ENCODE results near the gene CD300H. TPM values are rescaled to one million over a fixed set of nuclear protein-coding genes. Genes with fewer than 3 reads are reported as not detected.
A peak's percentile ranks its signal among the peaks of the same experiment; 100 is the strongest.

CD300H gene
- total RNA-seq, 1 experiment from 2014 or later: not detected

DNA sequence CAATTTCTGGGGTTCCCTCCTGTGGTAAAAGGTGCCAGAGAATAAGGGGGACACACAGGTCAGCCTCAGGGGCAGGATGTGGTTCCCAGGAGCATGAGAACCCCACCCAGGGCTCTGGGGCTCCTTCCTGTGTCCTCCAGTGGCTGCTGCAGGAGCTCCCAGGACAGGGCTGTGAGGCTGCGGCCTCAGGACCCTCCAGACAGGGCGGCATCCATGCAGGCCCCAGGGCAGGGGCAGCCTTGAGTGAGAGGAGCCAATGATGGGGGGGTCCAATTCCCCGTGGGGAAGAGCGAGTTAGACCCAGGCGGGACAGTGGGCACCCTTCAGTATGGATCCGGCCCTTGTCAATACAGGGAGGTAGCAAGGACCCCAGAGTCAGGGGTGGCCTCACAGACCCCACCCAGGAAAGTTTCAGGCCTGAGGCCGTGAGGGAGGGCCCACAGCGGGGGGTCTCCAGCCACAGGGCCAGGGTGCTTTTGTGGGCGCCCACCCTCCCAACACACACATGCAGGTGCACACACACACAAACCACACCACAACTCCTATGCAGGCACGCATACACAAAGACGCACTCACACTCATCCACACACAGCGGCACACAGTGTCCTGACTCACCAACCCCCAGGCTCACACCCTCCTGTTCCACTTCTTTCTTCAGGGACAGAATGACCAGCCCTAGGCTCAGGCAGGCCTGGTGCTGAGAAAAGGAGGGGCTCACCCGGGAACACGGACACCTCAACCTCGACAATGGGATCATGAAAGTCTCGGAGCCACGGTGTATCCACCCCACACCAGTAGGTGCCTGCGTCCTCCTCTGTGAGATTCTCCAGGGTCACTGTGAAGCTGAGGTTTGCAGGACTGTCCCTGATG is 23.2 kb downstream of the CD300H start:
- Histone ChIP-seq H3K36me3 (ENCODE audit: control insufficient read depth, insufficient read depth, low read length) (no peaks in the 10 kb centered on the region), H3K4me3 (ENCODE audit: low read depth in 2 of 2, low read length in 2 of 2) (no peak overlapping the region), H3K9me3 (ENCODE audit: control insufficient read depth, insufficient read depth, low read depth, low read length) (no peaks in the 10 kb centered on the region), H3K4me1 (ENCODE audit: control insufficient read depth, insufficient read depth, low read length) (no peaks in the 10 kb centered on the region), H3K27me3 (ENCODE audit: control insufficient read depth, insufficient read depth, low read length) (no peaks in the 10 kb centered on the region), H3K27ac (ENCODE audit: low read length) (no peak overlapping the region)
- TF ChIP-seq POLR2AphosphoS5 (IDR thresholded peaks at IDR 0.05; ENCODE audit: low read depth, low read length) (no peak), TCF7L2 (IDR thresholded peaks at IDR 0.05; ENCODE audit: low read depth, low read length) (no peak), SIN3A (IDR thresholded peaks at IDR 0.05; ENCODE audit: borderline replicate concordance, insufficient read depth, low read depth, low read length) (no peak)
- TF ChIP-seq, protein P1, sequence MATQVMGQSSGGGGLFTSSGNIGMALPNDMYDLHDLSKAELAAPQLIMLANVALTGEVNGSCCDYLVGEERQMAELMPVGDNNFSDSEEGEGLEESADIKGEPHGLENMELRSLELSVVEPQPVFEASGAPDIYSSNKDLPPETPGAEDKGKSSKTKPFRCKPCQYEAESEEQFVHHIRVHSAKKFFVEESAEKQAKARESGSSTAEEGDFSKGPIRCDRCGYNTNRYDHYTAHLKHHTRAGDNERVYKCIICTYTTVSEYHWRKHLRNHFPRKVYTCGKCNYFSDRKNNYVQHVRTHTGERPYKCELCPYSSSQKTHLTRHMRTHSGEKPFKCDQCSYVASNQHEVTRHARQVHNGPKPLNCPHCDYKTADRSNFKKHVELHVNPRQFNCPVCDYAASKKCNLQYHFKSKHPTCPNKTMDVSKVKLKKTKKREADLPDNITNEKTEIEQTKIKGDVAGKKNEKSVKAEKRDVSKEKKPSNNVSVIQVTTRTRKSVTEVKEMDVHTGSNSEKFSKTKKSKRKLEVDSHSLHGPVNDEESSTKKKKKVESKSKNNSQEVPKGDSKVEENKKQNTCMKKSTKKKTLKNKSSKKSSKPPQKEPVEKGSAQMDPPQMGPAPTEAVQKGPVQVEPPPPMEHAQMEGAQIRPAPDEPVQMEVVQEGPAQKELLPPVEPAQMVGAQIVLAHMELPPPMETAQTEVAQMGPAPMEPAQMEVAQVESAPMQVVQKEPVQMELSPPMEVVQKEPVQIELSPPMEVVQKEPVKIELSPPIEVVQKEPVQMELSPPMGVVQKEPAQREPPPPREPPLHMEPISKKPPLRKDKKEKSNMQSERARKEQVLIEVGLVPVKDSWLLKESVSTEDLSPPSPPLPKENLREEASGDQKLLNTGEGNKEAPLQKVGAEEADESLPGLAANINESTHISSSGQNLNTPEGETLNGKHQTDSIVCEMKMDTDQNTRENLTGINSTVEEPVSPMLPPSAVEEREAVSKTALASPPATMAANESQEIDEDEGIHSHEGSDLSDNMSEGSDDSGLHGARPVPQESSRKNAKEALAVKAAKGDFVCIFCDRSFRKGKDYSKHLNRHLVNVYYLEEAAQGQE (IDR thresholded peaks at IDR 0.05; ENCODE audit: insufficient read depth in 1 of 2, low read depth in 2 of 2, low read length in 1 of 2): no peak
- TF ChIP-seq, protein P2, sequence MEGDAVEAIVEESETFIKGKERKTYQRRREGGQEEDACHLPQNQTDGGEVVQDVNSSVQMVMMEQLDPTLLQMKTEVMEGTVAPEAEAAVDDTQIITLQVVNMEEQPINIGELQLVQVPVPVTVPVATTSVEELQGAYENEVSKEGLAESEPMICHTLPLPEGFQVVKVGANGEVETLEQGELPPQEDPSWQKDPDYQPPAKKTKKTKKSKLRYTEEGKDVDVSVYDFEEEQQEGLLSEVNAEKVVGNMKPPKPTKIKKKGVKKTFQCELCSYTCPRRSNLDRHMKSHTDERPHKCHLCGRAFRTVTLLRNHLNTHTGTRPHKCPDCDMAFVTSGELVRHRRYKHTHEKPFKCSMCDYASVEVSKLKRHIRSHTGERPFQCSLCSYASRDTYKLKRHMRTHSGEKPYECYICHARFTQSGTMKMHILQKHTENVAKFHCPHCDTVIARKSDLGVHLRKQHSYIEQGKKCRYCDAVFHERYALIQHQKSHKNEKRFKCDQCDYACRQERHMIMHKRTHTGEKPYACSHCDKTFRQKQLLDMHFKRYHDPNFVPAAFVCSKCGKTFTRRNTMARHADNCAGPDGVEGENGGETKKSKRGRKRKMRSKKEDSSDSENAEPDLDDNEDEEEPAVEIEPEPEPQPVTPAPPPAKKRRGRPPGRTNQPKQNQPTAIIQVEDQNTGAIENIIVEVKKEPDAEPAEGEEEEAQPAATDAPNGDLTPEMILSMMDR (IDR thresholded peaks at IDR 0.05): no peak
- intact Hi-C loops (cut with micrococcal nuclease; ENCODE audit: unreplicated experiment) (no loop called here), in situ Hi-C loops (cut with HindIII; ENCODE audit: low pct_unique_long_range_greater_than_20kb, low sequenced_read_pairs) (no loop called here)
- DNase-seq (ENCODE audit: low read depth, low spot score) (no peak), ATAC-seq (0 out of 2 replicates have a peak, but pooled peaks have one; percentile 22)
- ChIA-PET POLR2A (no interaction called here), CTCF (no interaction called here)
- no TSS peak for BruUV-seq (replicated peaks)

DNA sequence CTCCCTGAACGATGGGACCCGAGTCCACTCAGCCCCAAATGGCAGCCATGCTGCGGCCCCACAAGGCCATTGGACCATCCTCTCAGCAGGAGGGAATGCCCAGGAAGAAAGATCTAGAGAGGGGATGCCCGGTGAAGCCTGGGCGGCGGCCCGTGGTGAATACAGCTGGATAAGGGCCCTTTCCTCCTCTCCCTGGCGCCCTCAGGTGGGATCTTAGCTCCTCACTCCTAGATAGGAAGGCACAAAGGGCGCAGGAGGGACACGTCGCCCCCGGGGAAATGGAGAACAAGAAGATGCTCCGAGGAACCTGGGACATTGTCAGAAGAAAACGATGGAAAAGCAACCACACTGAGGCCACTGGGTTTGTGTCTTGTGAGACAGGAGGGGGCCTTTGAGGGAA is 23.9 kb downstream of the CD300H start:
- TF ChIP-seq, protein P2 (IDR thresholded peaks at IDR 0.05): no peak
- no peaks in the 10 kb centered on the region for H3K4me1 ChIP-seq (ENCODE audit: control insufficient read depth, insufficient read depth, low read length)
- no peaks in the 10 kb centered on the region; the same call in 1 of the 2 replicates for H3K27me3 ChIP-seq (ENCODE audit: control insufficient read depth, insufficient read depth, low read length)
- H3K27ac ChIP-seq (ENCODE audit: low read length): no peak overlapping the region
- ChIA-PET CTCF (interaction anchor here (0.5 kb wide), 1 partner anchor 44 kb away, joined by 3 read pairs; no protein-coding TSS in a partner anchor), POLR2A (no interaction called here)
- BruUV-seq (replicated peaks): no TSS peak
- no peaks in the 10 kb centered on the region for H3K9me3 ChIP-seq (ENCODE audit: control insufficient read depth, insufficient read depth, low read depth, low read length)
- DNase-seq (ENCODE audit: low read depth, low spot score): no peak
- intact Hi-C loops (cut with micrococcal nuclease; ENCODE audit: unreplicated experiment): no loop called here
- no peaks in the 10 kb centered on the region for H3K36me3 ChIP-seq (ENCODE audit: control insufficient read depth, insufficient read depth, low read length)
- no peak overlapping the region for H3K4me3 ChIP-seq (ENCODE audit: low read depth in 2 of 2, low read length in 2 of 2)
- ATAC-seq: no peak
- in situ Hi-C loops (cut with HindIII; ENCODE audit: low pct_unique_long_range_greater_than_20kb, low sequenced_read_pairs): no loop called here
